Erythroblast (primary cell): ENCODE measurements around the gene DNHD1.

Experiments
- GATA1 ChIP-seq: IDR thresholded peaks from 2 replicates; pipeline ENCODE4 v1.6.1; 2011; ENCODE audit warnings: low read depth, mild to moderate bottlenecking, control low read depth, low read length, moderate library complexity
- POLR2A ChIP-seq: IDR thresholded peaks from 2 replicates; pipeline ENCODE4 v1.6.1; 2011; ENCODE audit warnings: mild to moderate bottlenecking, low read length

GRCh38 chr11:6615046-6615445 lies 118.0 kb downstream of the DNHD1 start:
- TF ChIP-seq POLR2A, result no peak
- TF ChIP-seq GATA1, result no peak
